Lower leg skin (tissue), 4 donors: ENCODE measurements around the gene KIF2A. TPM values are rescaled to one million over a fixed set of nuclear protein-coding genes. Genes with fewer than 3 reads are reported as not detected.

Experiments
- DNase-seq, 2 donors: peaks; one replicate each; pipeline ENCODE4 v3.0.0-alpha.2; 2019; ENCODE audit warnings: low spot score in 2 of 2
- H3K4me3 ChIP-seq: fragments of 200-600 bp; sonication (generic); 2 replicates; pipeline ENCODE4 v1.5.1; 2017; ENCODE audit warnings: mild to moderate bottlenecking, low read depth; ENCODE audit not compliant: poor library complexity, severe bottlenecking
- POLR2A ChIP-seq, 2 donors: fragments of 450-650 bp; IDR thresholded peaks; one replicate each; pipeline ENCODE4 v1.6.1; 2016 to 2017; ENCODE audit warnings: antibody characterized with exemption in 2 of 2, mild to moderate bottlenecking in 1 of 2, moderate library complexity in 1 of 2
- WGBS, 2 donors: methylation state at CpG; one replicate each; pipeline ENCODE4 v1.1.5; 2018; 5-methylcytosine and 5-hydroxymethylcytosine counted together
- intact Hi-C: fragments of 100-400 bp; cut with DNase I; formaldehyde crosslinking; loops from one replicate; pipeline ENCODE4 v1.15.0; 2023; ENCODE audit warnings: low total_unique reads
- total RNA-seq, 4 donors: library from RNA; depleted of rRNA; stranded (reverse); fragments of >200 nt; gene quantifications; one replicate each; pipeline ENCODE4 v1.1.0, GENCODE V29; 2016
- TF ChIP-seq, protein P1 (sequence below), 3 donors: fragments of 450-650 bp; IDR thresholded peaks; one replicate each; pipeline ENCODE4 v1.5.1; 2016; ENCODE audit warnings: antibody characterized with exemption in 3 of 3, mild to moderate bottlenecking in 3 of 3, moderate library complexity in 2 of 3

KIF2A gene
- total RNA-seq, 4 donors from 2014 or later: 14.5 to 33.4 (median 21.2) TPM

DNA sequence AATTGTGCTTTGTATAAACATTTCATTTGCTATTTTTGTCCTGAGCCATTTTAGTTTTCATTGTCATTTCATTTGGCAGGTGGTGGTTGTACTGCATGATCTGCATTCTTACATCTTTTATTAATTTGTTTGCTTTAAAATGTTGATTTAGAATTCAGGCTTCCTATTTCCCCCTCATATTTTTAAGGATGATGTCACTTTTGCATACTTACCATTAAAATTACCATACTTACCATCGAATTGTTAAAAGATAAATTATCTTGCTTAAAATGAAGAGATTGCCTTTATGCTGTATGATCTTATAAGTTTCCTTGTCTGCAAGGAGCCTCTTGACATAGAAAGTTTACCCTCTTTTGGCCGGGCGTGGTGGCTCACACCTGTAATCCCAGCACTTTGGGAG lies 66.6 kb downstream of the KIF2A start:
- H3K4me3 ChIP-seq: no peak overlapping the region
- 89 to 92% methylated on average over 3 of the region's 3 CpGs for WGBS, 2 donors
- intact Hi-C loops: no loop called here
- TF ChIP-seq, protein P1, sequence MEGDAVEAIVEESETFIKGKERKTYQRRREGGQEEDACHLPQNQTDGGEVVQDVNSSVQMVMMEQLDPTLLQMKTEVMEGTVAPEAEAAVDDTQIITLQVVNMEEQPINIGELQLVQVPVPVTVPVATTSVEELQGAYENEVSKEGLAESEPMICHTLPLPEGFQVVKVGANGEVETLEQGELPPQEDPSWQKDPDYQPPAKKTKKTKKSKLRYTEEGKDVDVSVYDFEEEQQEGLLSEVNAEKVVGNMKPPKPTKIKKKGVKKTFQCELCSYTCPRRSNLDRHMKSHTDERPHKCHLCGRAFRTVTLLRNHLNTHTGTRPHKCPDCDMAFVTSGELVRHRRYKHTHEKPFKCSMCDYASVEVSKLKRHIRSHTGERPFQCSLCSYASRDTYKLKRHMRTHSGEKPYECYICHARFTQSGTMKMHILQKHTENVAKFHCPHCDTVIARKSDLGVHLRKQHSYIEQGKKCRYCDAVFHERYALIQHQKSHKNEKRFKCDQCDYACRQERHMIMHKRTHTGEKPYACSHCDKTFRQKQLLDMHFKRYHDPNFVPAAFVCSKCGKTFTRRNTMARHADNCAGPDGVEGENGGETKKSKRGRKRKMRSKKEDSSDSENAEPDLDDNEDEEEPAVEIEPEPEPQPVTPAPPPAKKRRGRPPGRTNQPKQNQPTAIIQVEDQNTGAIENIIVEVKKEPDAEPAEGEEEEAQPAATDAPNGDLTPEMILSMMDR (IDR thresholded peaks at IDR 0.05): no peak
- no peak for TF ChIP-seq POLR2A (IDR thresholded peaks at IDR 0.05)
- no peak for DNase-seq

GRCh38 chr5:62373382-62373781 lies 67.4 kb downstream of the KIF2A start:
- 95 to 97% methylated on average over 3 of the region's 3 CpGs for WGBS, 2 donors
- no peak overlapping the region for H3K4me3 ChIP-seq
- no peak for TF ChIP-seq POLR2A (IDR thresholded peaks at IDR 0.05)
- TF ChIP-seq, protein P1 (IDR thresholded peaks at IDR 0.05): no peak
- intact Hi-C loops: no loop called here
- no peak for DNase-seq

DNA sequence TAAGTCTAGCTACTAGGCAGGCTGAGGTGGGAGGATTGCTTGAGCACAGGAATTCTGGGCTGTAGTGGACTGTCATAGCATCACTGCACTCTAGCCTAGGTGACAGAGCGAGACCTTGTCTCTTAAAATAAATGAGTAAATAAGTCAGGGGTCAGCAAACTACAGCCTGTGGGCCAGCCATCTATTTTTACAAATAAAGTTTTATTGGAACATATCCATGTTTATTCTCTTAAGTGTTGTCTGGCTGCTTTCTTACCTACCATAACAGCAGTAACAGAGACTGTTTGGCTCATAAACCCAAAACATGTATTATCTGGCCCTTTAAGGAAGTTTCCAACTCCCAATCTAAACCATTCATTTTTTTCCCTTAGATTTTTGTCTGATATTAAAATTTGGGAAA lies 68.1 kb downstream of the KIF2A start:
- intact Hi-C loops: no loop called here
- DNase-seq: no peak
- WGBS, 2 donors: 100% methylated on average over 1 of the region's 1 CpG
- H3K4me3 ChIP-seq: no peak overlapping the region
- TF ChIP-seq POLR2A (IDR thresholded peaks at IDR 0.05): no peak
- TF ChIP-seq, protein P1 (IDR thresholded peaks at IDR 0.05): no peak

DNA sequence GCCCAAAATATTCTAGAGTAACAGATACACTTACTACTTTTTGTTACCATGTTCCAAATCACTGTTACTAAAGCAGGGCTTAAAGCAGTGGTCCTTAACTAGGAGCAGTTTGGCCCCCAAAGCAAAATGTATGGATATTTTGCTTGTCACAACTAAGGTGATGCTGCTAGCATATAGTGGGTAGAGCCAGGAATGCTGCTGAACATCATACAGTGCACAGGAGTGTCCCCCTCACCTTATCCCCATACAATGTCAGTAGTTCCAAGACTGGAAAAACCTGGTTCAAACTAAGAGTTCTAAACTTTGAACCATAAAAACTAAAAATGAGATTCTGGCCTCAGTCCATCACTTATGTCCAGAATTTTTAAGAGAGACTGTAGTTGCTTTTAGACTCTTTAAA lies 69.6 kb downstream of the KIF2A start:
- intact Hi-C loops: no loop called here
- H3K4me3 ChIP-seq: no peak overlapping the region
- TF ChIP-seq, protein P1 (IDR thresholded peaks at IDR 0.05): no peak
- no peak for TF ChIP-seq POLR2A (IDR thresholded peaks at IDR 0.05)
- no peak for DNase-seq

GRCh38 chr5:62376064-62376463 lies 70.1 kb downstream of the KIF2A start:
- no peak for TF ChIP-seq POLR2A (IDR thresholded peaks at IDR 0.05)
- TF ChIP-seq, protein P1 (IDR thresholded peaks at IDR 0.05): no peak
- DNase-seq: no peak
- WGBS, 2 donors: 94% methylated on average over 3 of the region's 3 CpGs
- H3K4me3 ChIP-seq: no peak overlapping the region
- intact Hi-C loops: no loop called here

DNA sequence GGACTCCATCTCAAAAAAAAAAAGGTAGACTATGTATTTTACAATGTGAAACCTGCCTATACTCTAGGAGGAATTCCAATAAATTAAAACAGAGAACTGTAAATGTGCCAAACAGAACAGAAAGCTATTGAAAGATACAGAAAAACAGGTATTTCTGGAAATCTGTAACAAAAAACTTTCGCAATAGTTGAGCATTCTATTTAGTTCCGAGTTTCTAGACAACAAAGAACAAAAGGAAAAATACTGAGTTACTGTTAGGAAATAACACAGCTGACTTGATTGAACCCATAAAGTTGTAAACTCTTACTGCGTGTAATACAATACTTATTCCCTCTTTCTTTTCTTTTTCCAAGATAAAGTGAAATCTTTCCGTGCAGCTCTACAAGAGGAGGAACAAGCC lies 79.1 kb downstream of the KIF2A start:
- intact Hi-C loops: no loop called here
- no peak overlapping the region for H3K4me3 ChIP-seq
- 64 to 76% methylated on average over 4 of the region's 4 CpGs for whole genome bisulfite sequencing, 2 donors
- no peak for DNase-seq
- TF ChIP-seq, protein P1 (IDR thresholded peaks at IDR 0.05): no peak
- no peak for TF ChIP-seq POLR2A (IDR thresholded peaks at IDR 0.05)
